Upper lobe of right lung (tissue), 1 donor: ENCODE results near the gene PGAP1. TPM values are rescaled to one million over a fixed set of nuclear protein-coding genes. Genes with fewer than 3 reads are reported as not detected.

ENCODE experiments used
- ATAC-seq: fragments of 200-7000 bp; cut with Tn5 transposase; one replicate; pipeline ENCODE4 v1.9.1; 2020; ENCODE audit warnings: mild to moderate bottlenecking, moderate library complexity
- DNase-seq: peaks from one replicate; pipeline ENCODE4 v3.0.0-alpha.2; 2020
- H3K27ac ChIP-seq: fragments of 200-600 bp; one replicate; pipeline ENCODE4 v1.8.0; 2022
- H3K27me3 ChIP-seq: fragments of 200-600 bp; one replicate; pipeline ENCODE4 v1.8.0; 2022; ENCODE audit warnings: mild to moderate bottlenecking
- H3K36me3 ChIP-seq: fragments of 200-600 bp; one replicate; pipeline ENCODE4 v1.8.0; 2022
- H3K4me1 ChIP-seq: fragments of 200-600 bp; one replicate; pipeline ENCODE4 v1.8.0; 2022
- H3K4me3 ChIP-seq: fragments of 200-600 bp; one replicate; pipeline ENCODE4 v1.8.0; 2022; ENCODE audit warnings: mild to moderate bottlenecking
- H3K9me3 ChIP-seq: fragments of 200-600 bp; one replicate; pipeline ENCODE4 v1.8.0; 2022
- intact Hi-C: fragments of 100-400 bp; cut with DNase I; formaldehyde crosslinking; loops from one replicate; pipeline ENCODE4 v1.11.0; 2022
- total RNA-seq: library from RNA; stranded (reverse); fragmentation: NEBNext Ultra II Directional; extraction: Animal tissue kit (Norgen Biotek cat#: 25700); gene quantifications from one replicate; pipeline ENCODE4 v1.2.1, GENCODE V29; 2021
- TF ChIP-seq, protein P1 (sequence below): fragments of 200-600 bp; IDR thresholded peaks from one replicate; pipeline ENCODE4 v1.8.0; 2022; ENCODE audit warnings: antibody characterized with exemption
- donor health status: DM: no; HTN: yes; CAD: no; lungs with severe emphysema.

The PGAP1 gene
- total RNA-seq, 1 donor from 2014 or later, result 15.2 TPM

DNA sequence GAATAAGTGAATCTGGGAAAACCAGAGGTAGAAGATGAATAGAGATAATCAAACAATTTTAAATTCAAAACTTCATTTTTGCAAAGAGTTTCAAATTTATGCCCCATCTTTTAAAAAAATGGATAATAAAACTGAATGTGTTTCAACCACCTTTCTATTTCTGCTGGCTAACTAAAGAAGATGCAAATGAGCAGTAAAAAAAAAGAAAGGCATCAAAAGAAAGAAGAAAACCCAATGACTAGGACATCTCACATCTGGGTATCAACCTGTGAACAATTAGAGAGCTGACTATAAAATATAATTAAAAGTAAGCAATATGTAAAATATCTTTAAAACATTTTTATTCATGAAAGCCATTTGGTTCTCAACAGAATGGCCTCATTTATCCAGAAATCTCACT is 2.5 kb downstream of the PGAP1 start:
- intact Hi-C loops, result no loop called here
- Histone ChIP-seq H3K36me3 (no peaks in the 10 kb centered on the region), H3K4me3 (peak overlapping the region; percentile 81), H3K27ac (no peak overlapping the region), H3K4me1 (no peaks in the 10 kb centered on the region), H3K9me3 (no peaks in the 10 kb centered on the region), H3K27me3 (no peaks in the 10 kb centered on the region)
- TF ChIP-seq, protein P1, sequence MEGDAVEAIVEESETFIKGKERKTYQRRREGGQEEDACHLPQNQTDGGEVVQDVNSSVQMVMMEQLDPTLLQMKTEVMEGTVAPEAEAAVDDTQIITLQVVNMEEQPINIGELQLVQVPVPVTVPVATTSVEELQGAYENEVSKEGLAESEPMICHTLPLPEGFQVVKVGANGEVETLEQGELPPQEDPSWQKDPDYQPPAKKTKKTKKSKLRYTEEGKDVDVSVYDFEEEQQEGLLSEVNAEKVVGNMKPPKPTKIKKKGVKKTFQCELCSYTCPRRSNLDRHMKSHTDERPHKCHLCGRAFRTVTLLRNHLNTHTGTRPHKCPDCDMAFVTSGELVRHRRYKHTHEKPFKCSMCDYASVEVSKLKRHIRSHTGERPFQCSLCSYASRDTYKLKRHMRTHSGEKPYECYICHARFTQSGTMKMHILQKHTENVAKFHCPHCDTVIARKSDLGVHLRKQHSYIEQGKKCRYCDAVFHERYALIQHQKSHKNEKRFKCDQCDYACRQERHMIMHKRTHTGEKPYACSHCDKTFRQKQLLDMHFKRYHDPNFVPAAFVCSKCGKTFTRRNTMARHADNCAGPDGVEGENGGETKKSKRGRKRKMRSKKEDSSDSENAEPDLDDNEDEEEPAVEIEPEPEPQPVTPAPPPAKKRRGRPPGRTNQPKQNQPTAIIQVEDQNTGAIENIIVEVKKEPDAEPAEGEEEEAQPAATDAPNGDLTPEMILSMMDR, result no peak
- no peak for DNase-seq
- no peak for ATAC-seq

DNA sequence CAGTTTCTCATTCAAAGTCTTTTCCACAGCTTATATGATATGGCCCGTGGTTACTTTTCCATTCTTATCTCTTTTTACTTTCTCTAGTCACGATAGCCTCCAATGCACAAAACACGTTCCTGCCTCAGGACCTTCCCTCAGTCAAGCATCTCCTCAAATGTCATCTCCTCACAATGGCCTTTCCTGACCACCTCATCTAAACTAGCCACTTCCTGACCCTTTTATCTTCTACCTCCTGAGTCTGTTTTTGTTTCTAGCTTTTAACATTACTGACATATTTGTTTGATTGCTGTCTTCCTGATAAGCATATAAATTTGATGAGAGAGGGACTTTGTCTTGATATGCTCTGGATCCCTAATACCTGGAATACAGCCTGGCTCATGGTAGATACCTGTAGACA is 7.6 kb downstream of the PGAP1 start:
- Histone ChIP-seq H3K4me1 (no peaks in the 10 kb centered on the region), H3K27me3 (no peaks in the 10 kb centered on the region), H3K36me3 (peaks cover 3% of the 10 kb centered on the region), H3K27ac (no peak overlapping the region), H3K9me3 (no peaks in the 10 kb centered on the region), H3K4me3 (no peak overlapping the region)
- intact Hi-C loops, result no loop called here
- TF ChIP-seq, protein P1, result no peak
- no peak for DNase-seq
- ATAC-seq, result no peak

DNA sequence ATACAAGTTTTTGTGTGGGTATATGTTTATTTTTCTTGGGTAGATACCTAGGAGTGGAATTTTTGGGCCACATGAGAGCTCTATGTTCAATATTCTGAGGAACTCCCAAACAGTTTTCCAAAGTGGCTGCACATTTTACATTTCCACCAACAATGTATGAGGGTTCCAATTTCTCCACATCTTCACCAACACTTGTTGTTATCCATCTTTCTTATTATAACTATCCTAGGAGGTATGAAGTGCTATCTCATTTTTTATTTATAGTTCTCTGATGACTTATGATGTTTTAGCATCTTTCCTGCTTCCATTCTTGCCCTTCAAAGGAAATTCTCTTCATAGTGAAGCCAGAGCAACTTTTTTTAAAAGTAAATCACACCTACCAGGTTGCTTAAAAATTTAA is 8.7 kb downstream of the PGAP1 start:
- no peak for ATAC-seq
- Histone ChIP-seq H3K9me3 (no peaks in the 10 kb centered on the region), H3K27ac (no peak overlapping the region), H3K4me1 (no peaks in the 10 kb centered on the region), H3K4me3 (no peak overlapping the region), H3K27me3 (no peaks in the 10 kb centered on the region), H3K36me3 (peaks cover 7% of the 10 kb centered on the region)
- TF ChIP-seq, protein P1, result no peak
- intact Hi-C loops, result no loop called here
- no peak for DNase-seq

DNA sequence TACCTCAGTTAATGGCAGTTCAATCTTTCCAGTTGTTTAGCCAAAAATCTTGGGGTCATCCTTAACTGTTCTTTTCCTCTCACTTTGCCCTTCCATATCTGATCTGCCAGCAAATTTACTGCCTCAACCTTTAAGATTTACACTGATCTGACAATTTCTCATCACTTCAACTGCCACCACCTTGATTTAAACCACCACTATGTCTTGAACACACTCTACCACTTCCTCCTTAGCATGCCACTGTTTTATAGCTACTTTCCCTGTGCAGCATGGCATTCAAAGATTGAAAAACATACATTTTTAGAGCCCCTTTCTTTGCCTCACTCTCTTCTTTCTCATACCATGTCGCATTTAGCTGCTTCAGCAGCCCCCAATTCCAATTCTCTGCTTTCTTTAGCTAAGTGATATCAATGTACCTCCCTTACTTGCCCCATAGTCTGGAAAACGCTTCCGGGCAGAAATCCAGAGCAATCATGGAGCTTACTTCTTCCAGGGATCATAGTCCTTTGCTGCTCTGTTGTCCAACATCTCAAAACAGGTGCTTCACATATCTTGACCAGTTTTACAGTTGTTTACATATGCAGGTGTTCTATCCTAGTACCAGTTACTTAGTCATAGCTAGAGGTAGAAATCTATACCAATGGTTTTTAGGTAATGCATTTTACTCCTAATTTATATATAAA is 10.9 kb downstream of the PGAP1 start:
- intact Hi-C loops, result no loop called here
- no peak for ATAC-seq

DNA sequence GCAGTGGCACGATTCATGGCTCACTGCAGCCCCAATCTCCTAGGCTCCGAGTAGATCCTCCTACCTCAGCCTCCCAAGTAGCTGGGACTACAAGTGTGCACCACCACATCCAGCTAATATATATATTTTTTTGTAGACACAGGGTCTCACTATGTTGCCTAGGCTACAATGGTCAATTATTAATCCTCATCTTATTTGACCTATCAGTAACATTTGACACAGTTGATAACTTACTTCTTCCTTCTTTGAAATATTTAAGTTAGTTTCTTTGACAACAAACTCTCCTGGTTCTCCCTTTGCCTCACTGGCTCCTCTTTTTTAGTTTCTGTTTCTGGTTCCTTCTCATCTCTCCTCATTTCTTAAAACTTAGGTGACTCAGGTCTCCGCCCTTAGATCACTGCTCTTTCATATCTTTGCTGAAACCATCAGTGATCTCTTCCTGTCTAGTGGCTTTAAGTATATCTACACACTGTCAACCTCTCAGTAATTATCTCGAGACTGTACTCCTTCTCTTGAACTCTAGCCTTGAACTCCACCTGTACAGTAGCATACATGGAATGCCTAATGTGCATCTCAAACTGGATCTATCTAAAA is 11.5 kb downstream of the PGAP1 start:
- intact Hi-C loops, result no loop called here
- no peak for ATAC-seq
- DNase-seq, result no peak
- TF ChIP-seq, protein P1, result no peak
- Histone ChIP-seq H3K36me3 (peaks cover 7% of the 10 kb centered on the region), H3K27ac (no peak overlapping the region), H3K9me3 (no peaks in the 10 kb centered on the region), H3K4me1 (no peaks in the 10 kb centered on the region), H3K4me3 (no peak overlapping the region), H3K27me3 (no peaks in the 10 kb centered on the region)

More for the DNA sequence above, 10.9 kb downstream of the PGAP1 start:
- Histone ChIP-seq H3K4me1 (no peaks in the 10 kb centered on the region), H3K36me3 (peaks cover 7% of the 10 kb centered on the region), H3K27ac (no peak overlapping the region), H3K27me3 (no peaks in the 10 kb centered on the region), H3K9me3 (no peaks in the 10 kb centered on the region), H3K4me3 (no peak overlapping the region)
- no peak for DNase-seq
- TF ChIP-seq, protein P1, result no peak
